Endothelial cell of umbilical vein (primary cell): ENCODE measurements around the gene SSC5D. TPM values are rescaled to one million over a fixed set of nuclear protein-coding genes. Genes with fewer than 3 reads are reported as not detected.

Experiments
- BruUV-seq: library from RNA; stranded (reverse); fragments of 400-500 nt; replicated peaks from 2 replicates; lab custom pipeline; 2021; lab: Mats Ljungman, UMichigan
- CTCF ChIA-PET: fragments of 300-600, 350-600 bp; sonication (Branson Sonifier 250); formaldehyde crosslinking; loops from one replicate; lab custom pipeline; 2021; ENCODE audit warnings: antibody characterized with exemption, inconsistent platforms; lab: Charles Lee
- POLR2A ChIA-PET: fragments of 300-600, 350-600 bp; sonication (Branson Sonifier 250); formaldehyde crosslinking; loops from one replicate; lab custom pipeline; 2021; ENCODE audit warnings: antibody characterized with exemption, inconsistent platforms; lab: Charles Lee
- DNase-seq: peaks from one replicate; pipeline ENCODE4 v3.0.0-alpha.2; 2011; ENCODE audit warnings: low read depth, low spot score
- FAIRE-seq: peaks from 2 replicates; lab custom pipeline; 2011; peaks lifted over from hg19 to GRCh38; lab: Jason Lieb, UNC
- H2AFZ ChIP-seq: 2 replicates; pipeline ENCODE4 v1.6.0; 2012; ENCODE audit warnings: low read depth, low read length, control low read depth, inconsistent platforms
- H3K27ac ChIP-seq: 2 replicates; pipeline ENCODE4 v1.5.1; 2011; ENCODE audit warnings: low read depth, mild to moderate bottlenecking, control low read depth, low read length, moderate library complexity; ENCODE audit not compliant: insufficient read depth
- H3K27me3 ChIP-seq, 2 experiments: 2 replicates each; pipeline versions ENCODE4 v1.6.0 to v1.6.1; 2011; ENCODE audit warnings: low read length in 2 of 2, mixed read lengths in 1 of 2; ENCODE audit not compliant: control insufficient read depth in 2 of 2, insufficient read depth in 2 of 2
- H3K36me3 ChIP-seq, 2 experiments: 2 replicates in 1 of 2; 3 replicates in 1 of 2; pipeline ENCODE4 v1.5.1; 2011; ENCODE audit warnings: low read length in 2 of 2, mild to moderate bottlenecking in 1 of 2, moderate library complexity in 1 of 2; ENCODE audit not compliant: control insufficient read depth in 2 of 2, insufficient read depth in 2 of 2; ENCODE audit errors: extremely low read depth in 1 of 2
- H3K4me1 ChIP-seq: 3 replicates; pipeline ENCODE4 v1.5.1; 2011; ENCODE audit warnings: mild to moderate bottlenecking, low read length; ENCODE audit not compliant: control insufficient read depth, insufficient read depth; ENCODE audit errors: extremely low read depth
- H3K4me2 ChIP-seq: 2 replicates; pipeline ENCODE4 v1.6.1; 2011; ENCODE audit warnings: low read length, control low read depth, mixed read lengths; ENCODE audit not compliant: insufficient read depth
- H3K4me3 ChIP-seq, 3 experiments: fragments of 200-600 bp in 1 of 3; sonication (generic), shearing (Covaris generic) in 1 of 3; replicated peaks in 1 of 3; 2 replicates each; pipeline ENCODE4 v1.5.1; 2011 to 2016; ENCODE audit warnings: control low read depth in 3 of 3, low read length in 3 of 3, mild to moderate bottlenecking in 2 of 3, inconsistent platforms in 1 of 3, low read depth in 1 of 3, moderate library complexity in 1 of 3; ENCODE audit not compliant: insufficient read depth in 1 of 3
- H3K79me2 ChIP-seq: 2 replicates; pipeline ENCODE4 v1.6.0; 2012; ENCODE audit warnings: low read length, inconsistent platforms; ENCODE audit not compliant: control insufficient read depth, insufficient read depth
- H3K9ac ChIP-seq: replicated peaks from 2 replicates; pipeline ENCODE3; 2011; ENCODE audit warnings: low read length, control low read depth; ENCODE audit not compliant: insufficient read depth; ENCODE audit errors: extremely low read depth
- H3K9me1 ChIP-seq: replicated peaks from 3 replicates; pipeline ENCODE4 v1.6.0; 2011; ENCODE audit warnings: mild to moderate bottlenecking, low read length; ENCODE audit not compliant: control insufficient read depth, insufficient read depth; ENCODE audit errors: extremely low read depth
- H3K9me3 ChIP-seq: replicated peaks from 2 replicates; pipeline ENCODE4 v1.5.1; 2012; ENCODE audit warnings: low read length, inconsistent platforms; ENCODE audit not compliant: control insufficient read depth, insufficient read depth
- H4K20me1 ChIP-seq: replicated peaks from 2 replicates; pipeline ENCODE3; 2011; ENCODE audit warnings: mild to moderate bottlenecking, low read length; ENCODE audit not compliant: control insufficient read depth, insufficient read depth; ENCODE audit errors: extremely low read depth
- EZH2 ChIP-seq: IDR thresholded peaks from 2 replicates; pipeline ENCODE4 v1.6.1; 2012; ENCODE audit warnings: borderline replicate concordance, low read depth, mild to moderate bottlenecking, moderate library complexity, low read length, inconsistent platforms; ENCODE audit not compliant: severe bottlenecking
- FOS ChIP-seq: IDR thresholded peaks from 2 replicates; pipeline ENCODE4 v1.6.1; 2011; ENCODE audit warnings: mild to moderate bottlenecking, low read length, moderate library complexity, borderline replicate concordance; ENCODE audit not compliant: insufficient read depth
- GATA2 ChIP-seq: IDR thresholded peaks from 2 replicates; pipeline ENCODE4 v1.7.0; 2011; ENCODE audit warnings: low read depth, mild to moderate bottlenecking, moderate library complexity, mixed read lengths, low read length; ENCODE audit not compliant: insufficient read length, insufficient read depth
- JUN ChIP-seq: IDR thresholded peaks from 2 replicates; pipeline ENCODE4 v1.6.1; 2011; ENCODE audit warnings: borderline replicate concordance, low read depth; ENCODE audit not compliant: insufficient read length, insufficient read depth
- MAX ChIP-seq: IDR thresholded peaks from 2 replicates; pipeline ENCODE4 v1.6.1; 2011; ENCODE audit not compliant: insufficient read depth, insufficient read length
- MYC ChIP-seq: IDR thresholded peaks from one replicate; pipeline ENCODE4 v1.6.1; 2011; ENCODE audit warnings: mild to moderate bottlenecking, low read depth, low read length
- POLR2A ChIP-seq: IDR thresholded peaks from 2 replicates; pipeline ENCODE4 v1.6.1; 2012; ENCODE audit warnings: low read depth, mild to moderate bottlenecking, control low read depth, low read length
- POLR2AphosphoS5 ChIP-seq: IDR thresholded peaks from 2 replicates; pipeline ENCODE4 v1.6.1; 2012; ENCODE audit warnings: low read depth, mild to moderate bottlenecking, control low read depth, low read length, moderate library complexity; ENCODE audit not compliant: insufficient read depth
- dilution Hi-C: fragments of 300-500 bp; cut with MboI; formaldehyde crosslinking; loops from one replicate; pipeline ENCODE4 v1.15.0; 2019; ENCODE audit warnings: low sequenced_read_pairs; ENCODE audit not compliant: extremely low pct_ligation_motif_present
- intact Hi-C: fragments of 100-400 bp; cut with micrococcal nuclease; formaldehyde crosslinking; loops from one replicate; pipeline ENCODE4 v1.10.0; 2022
- polyA plus RNA-seq, 4 experiments: library from polyadenylated mRNA; depleted of rRNA in 3 of 4; stranded (reverse) in 3 of 4; unstranded in 1 of 4; fragments of >200 nt; gene quantifications; 2 replicates each; pipeline versions ENCODE4 v1.2.1 to v1.2.3, GENCODE V29; 2011 to 2012; ENCODE audit warnings: missing spikeins in 1 of 4
- total RNA-seq: library from RNA; stranded (reverse); gene quantifications from 2 replicates; pipeline ENCODE4 v1.2.3, GENCODE V29; 2021
- TF ChIP-seq, protein P1 (sequence below), 2 donors: IDR thresholded peaks; 1 replicate in 1 of 2; 2 replicates in 1 of 2; pipeline ENCODE4 v1.5.1; 2011; ENCODE audit warnings: low read length in 2 of 2, mild to moderate bottlenecking in 2 of 2, moderate library complexity in 2 of 2, control low read depth in 1 of 2, inconsistent platforms in 1 of 2, low read depth in 1 of 2; ENCODE audit not compliant: insufficient read depth in 1 of 2; ENCODE audit errors: extremely low read depth in 1 of 2

The SSC5D gene
- total and polyA plus RNA-seq, 2 donors (not counting 3 experiments of a cell fraction or from before 2014, with no cell fraction given) = 0.47 to 1.3 TPM

GRCh38 chr19:55538132-55538531 is 49.9 kb downstream of the SSC5D start:
- Histone ChIP-seq H3K4me2 (no peak overlapping the region), H3K79me2 (no peaks in the 10 kb centered on the region), H2AFZ (no peak overlapping the region), H3K9ac (no peak overlapping the region), H4K20me1 (no peaks in the 10 kb centered on the region), H3K4me1 (no peaks in the 10 kb centered on the region), H3K27ac (no peak overlapping the region), H3K9me1 (no peaks in the 10 kb centered on the region), H3K9me3 (no peaks in the 10 kb centered on the region), H3K36me3 (no peaks in the 10 kb centered on the region), H3K4me3 (no peak overlapping the region), H3K27me3 (no peaks in the 10 kb centered on the region)
- ChIA-PET POLR2A (no interaction called here), CTCF (interaction anchor here (0.6 kb wide), 1 partner anchor 25 kb away, joined by 4 read pairs; no protein-coding TSS in a partner anchor)
- intact Hi-C loops (no loop called here), dilution Hi-C loops (no loop called here)
- TF ChIP-seq MYC = no peak
- TF ChIP-seq EZH2 = no peak
- TF ChIP-seq, protein P1, sequence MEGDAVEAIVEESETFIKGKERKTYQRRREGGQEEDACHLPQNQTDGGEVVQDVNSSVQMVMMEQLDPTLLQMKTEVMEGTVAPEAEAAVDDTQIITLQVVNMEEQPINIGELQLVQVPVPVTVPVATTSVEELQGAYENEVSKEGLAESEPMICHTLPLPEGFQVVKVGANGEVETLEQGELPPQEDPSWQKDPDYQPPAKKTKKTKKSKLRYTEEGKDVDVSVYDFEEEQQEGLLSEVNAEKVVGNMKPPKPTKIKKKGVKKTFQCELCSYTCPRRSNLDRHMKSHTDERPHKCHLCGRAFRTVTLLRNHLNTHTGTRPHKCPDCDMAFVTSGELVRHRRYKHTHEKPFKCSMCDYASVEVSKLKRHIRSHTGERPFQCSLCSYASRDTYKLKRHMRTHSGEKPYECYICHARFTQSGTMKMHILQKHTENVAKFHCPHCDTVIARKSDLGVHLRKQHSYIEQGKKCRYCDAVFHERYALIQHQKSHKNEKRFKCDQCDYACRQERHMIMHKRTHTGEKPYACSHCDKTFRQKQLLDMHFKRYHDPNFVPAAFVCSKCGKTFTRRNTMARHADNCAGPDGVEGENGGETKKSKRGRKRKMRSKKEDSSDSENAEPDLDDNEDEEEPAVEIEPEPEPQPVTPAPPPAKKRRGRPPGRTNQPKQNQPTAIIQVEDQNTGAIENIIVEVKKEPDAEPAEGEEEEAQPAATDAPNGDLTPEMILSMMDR (IDR thresholded peaks at IDR 0.05; ENCODE audit: extremely low read depth in 1 of 2, insufficient read depth in 1 of 2, low read depth in 1 of 2, low read length in 2 of 2) = no peak
- no peak for TF ChIP-seq POLR2A
- TF ChIP-seq MAX = no peak
- TF ChIP-seq GATA2 = no peak
- no peak for TF ChIP-seq POLR2AphosphoS5
- TF ChIP-seq FOS = no peak
- TF ChIP-seq JUN = no peak
- BruUV-seq = no TSS peak
- no peak for FAIRE-seq
- DNase-seq = no peak
